Glomerular visceral epithelial cell (primary cell): ENCODE measurements around the gene TSKS.
"Not testable (repeated sequence)": the region's sequence is repeated elsewhere in the genome, so short reads cannot be mapped to it uniquely, and the experiment has no call there.

Experiments
- DNase-seq: peaks from one replicate; pipeline ENCODE4 v3.0.0-alpha.2; 2016; ENCODE audit errors: extremely low spot score

The TSKS gene

GRCh38 chr19:49766930-49767299 lies 3.8 kb upstream of the TSKS start, which contains the start of gene AP2A1:
TSS of gene AP2A1 (plus strand) at chr19:49767001. CDS start at chr19:49767134, 133 bp downstream.
- no peak for DNase-seq

- peak; percentile 100 for DNase-seq
These were observed 3.2 kb upstream of the TSKS start for GRCh38 chr19:49766007-49766929.

DNA sequence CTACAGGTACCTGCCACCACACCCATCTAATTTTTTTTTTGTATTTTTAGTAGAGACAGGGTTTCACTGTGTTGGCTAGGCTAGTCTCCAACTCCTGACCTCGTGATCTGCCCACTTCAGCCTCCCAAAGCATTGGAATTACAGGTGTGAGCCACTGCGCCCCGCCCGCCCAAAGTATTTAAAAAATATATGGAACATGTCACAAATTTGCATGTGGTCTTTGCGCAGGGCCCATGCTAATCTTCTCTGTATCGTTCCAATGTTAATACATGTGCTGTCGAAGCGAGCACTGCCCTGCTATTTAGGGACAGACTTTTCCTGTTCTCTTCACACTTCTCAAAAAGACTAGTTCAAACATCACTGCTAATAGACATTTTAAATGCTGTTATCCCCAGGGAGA lies 1.2 kb upstream of the TSKS start:
- no peak for DNase-seq

GRCh38 chr19:49761625-49762311 lies 1.3 kb downstream of the TSKS start:
- peak; percentile 17 for DNase-seq

DNA sequence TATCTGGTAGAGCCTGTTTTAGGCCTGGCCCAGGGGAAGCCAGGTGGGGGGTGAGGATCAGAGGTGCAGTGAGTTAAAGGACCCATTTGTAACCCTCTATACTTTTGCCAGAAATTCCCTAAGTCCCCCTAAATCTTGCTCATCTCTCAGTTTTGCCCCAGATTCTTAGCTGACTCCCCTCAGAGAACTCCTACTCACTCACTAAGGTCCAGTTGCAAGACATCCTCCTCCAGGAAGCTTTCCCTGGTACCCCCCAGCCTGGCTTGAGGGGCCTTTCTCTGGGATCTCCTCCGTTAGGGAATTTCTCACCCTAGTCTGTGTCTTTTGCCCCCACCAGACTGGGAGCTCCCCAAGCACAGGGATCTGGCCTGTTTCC lies 1.9 kb downstream of the TSKS start:
- no peak for DNase-seq

GRCh38 chr19:49758292-49758691 lies 4.8 kb downstream of the TSKS start:
- DNase-seq = peak; percentile 65

DNA sequence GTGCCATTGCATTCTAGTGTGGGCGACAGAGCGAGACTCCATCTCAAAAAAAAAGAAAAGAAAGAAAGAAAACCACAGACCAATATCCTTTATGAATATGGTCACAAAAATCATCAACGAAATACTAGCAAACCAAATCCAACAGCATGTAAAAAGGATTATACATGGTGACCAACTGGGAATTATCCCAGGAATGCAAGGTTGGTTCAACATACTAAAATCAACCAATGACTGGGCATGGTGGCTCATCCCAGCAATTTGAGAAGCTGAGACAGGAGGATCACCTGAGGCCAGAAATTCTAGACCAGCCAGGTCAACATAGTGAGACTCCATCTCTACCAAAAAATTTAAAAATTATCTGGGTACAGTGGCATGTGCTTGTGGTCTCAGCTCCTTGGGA lies 7.2 kb downstream of the TSKS start:
- DNase-seq = no peak

- no peak for DNase-seq
These were observed 10.4 kb downstream of the TSKS start for GRCh38 chr19:49752701-49753100.

- DNase-seq = no peak
These were observed 13.3 kb downstream of the TSKS start for GRCh38 chr19:49749771-49750170.

GRCh38 chr19:49749055-49749716 lies 13.9 kb downstream of the TSKS start:
- no peak for DNase-seq

DNA sequence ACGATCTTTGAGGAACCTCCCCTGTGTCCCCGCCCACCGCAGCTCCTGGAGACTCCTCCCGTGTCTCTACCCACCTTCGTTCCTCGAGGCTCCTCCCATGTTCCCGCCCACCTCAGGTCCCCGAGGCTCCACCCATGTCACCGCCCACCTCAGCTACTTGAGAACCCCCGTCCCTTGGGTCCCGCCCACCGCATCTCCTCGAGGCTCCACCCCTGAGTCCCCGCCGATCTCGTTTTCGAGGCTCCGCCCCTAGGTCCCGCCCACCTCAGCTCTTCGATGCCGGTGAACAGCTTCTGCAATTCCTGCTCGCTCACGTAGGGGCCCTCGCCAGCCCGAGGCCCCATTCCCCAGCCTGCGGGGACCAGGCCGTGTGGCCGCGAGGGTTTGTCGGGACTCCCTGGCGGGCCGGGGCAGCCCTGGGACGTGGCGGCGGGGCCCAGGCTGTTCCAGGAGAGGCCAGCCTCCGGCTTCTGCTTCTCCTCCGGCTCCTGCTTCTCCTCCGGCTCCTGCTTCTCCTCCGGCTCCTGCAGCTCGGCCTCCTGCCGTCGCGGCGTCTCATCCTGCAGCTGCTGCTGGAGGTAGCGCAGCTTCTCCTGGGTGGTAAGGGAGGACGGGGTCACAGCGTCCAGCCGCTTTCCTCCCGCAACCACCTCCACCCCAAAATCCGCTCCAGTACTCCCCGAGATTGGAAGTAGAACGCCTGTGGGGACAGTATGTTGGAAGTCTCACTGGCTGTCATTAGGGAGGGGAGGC lies 16.7 kb downstream of the TSKS start:
- no peak for DNase-seq

GRCh38 chr19:49744946-49745381 lies 18.1 kb downstream of the TSKS start:
- no peak for DNase-seq

GRCh38 chr19:49741210-49741844 lies 21.8 kb downstream of the TSKS start:
- DNase-seq = peak; percentile 35

DNA sequence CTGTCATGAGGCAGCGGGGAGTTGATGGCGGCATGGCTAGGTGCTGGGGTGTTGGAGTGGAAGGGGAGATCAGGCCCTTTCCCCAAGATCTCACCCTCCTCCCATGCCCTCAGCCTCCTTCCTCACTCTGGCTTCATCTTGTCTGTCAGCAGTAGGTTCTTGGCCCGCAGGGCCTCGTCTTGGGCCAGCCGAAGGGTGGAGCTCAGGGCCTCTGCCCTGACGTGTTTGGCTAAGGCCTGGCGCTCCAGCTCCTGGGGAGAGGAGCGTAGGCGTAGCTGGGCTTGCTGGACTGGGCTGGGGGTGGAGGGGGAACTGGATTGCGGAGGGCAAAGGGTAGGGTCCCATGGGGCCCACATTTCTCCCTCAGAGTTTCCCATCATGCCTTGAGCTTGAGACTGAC lies 23.2 kb downstream of the TSKS start:
- no peak for DNase-seq

DNA sequence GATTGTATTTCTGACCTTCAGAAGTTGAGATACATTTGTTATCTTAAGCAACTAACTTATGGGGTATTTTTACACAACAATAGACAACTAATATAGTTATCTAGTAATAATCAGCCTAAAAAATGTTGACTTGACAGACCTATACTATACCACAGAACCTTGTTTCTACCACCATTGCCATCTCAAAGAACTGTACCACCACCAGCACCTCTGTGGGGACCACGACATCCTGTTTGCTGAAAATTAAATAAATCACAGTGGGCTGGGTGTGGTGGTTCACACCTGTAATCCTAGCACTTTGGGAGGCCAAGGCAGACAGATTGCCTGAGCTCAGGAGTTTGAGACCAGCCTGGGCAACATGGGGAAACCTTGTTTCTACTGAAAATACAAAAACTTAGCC lies 24.0 kb downstream of the TSKS start:
- no peak for DNase-seq

DNA sequence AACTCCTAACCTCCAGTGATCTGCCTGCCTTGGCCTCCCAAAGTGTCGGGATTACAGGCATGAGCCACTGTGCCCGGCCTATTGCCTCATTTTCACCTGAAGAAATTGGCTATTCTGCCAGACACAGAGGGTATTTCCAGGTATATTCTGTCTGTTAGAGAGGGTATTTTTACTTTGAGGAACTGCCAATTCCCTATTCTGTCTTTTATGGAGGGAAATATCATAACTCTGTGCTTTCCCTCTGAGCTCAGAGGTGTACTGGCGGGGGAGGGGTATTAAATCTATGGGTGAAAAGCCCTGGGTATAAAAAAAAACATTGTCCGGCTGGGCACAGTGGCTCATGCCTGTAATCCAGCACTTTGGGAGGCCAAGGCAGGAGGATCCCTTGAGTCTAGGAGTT lies 24.8 kb downstream of the TSKS start:
- DNase-seq = no peak

DNA sequence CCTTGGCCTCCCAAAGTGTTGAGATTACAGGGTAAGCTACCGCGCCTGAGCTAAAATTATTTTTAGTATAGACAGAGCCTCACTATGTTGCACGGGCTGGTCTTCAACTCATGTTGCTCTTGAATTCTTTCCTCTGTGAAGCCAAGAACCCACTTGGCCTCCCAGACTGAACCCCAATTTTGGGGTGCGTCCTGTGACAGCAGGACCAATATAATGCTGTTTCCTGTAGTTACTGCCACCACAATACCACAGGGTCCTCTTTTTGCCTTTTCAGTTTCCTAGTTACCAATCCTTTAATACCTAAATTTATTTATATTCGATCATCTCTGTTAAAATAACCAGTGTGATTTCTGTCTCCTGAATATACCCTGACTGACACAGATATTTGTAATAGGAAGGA lies 32.9 kb downstream of the TSKS start:
- DNase-seq = no peak

DNA sequence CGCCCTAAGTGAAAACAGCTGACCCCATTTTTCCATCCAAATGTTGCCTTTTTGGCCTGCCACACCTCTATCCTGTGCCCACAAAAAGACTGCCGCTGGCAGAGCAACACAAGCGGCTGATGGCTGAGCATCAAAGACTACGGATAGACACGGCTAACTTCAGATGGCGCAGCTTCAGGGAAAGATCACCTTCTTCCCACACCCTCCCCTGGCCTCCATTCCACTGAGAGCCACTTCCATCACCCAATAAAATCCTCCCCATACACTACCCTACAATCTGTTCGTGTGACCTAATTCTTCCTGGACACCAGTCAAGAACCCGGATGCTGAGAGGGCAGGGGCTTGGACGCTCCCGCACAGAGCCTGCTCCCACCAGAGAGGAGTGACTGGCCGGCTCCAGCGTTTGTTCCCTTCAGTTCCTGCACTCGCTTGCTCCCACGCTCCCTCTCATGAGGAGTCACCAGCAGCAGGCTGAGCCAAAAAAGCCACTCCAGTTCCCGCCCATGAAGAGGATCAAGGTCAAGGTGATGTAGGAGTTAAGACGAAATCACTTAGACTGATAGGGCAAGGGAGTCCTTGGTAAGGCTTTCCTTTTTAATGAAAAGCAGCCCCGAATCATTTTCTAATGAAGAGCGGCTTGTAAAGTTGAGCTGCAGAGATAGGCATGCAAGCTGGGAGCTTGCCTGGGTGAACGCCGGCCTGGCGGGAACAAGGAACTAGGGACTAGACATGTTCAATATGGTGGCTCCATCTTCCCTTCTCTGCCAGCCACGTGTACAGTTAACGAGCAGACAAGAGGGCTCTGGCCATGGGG lies 35.7 kb downstream of the TSKS start:
- DNase-seq = no peak

GRCh38 chr19:49719420-49719819 lies 43.7 kb downstream of the TSKS start:
- not testable (repeated sequence) for DNase-seq

DNA sequence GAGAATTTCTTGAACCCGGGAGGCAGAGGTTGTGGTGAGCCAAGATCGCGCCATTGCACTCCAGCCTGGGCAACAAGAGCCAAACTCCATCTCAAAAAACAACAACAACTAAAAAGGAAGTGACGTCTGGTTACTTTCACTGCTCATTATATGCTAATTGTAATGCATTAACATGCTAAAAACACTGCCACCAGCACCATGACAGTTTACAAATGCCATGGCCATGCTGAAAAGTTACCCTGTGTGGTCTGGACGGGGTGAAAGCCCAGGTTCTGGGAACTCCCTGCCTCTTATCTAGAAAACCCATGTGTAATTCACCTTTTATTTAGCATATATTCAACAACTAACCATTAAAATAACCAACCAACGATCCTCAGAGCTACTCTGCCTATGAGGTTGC lies 44.1 kb downstream of the TSKS start:
- DNase-seq = no peak
